ENCODE measurements around the gene TRPV4. TPM values are rescaled to one million over a fixed set of nuclear protein-coding genes. Genes with fewer than 3 reads are reported as not detected.

TRPV4 gene
- total and polyA plus RNA-seq, 2 experiments from 2014 or later: 0.66 to 1.1 TPM

DNA sequence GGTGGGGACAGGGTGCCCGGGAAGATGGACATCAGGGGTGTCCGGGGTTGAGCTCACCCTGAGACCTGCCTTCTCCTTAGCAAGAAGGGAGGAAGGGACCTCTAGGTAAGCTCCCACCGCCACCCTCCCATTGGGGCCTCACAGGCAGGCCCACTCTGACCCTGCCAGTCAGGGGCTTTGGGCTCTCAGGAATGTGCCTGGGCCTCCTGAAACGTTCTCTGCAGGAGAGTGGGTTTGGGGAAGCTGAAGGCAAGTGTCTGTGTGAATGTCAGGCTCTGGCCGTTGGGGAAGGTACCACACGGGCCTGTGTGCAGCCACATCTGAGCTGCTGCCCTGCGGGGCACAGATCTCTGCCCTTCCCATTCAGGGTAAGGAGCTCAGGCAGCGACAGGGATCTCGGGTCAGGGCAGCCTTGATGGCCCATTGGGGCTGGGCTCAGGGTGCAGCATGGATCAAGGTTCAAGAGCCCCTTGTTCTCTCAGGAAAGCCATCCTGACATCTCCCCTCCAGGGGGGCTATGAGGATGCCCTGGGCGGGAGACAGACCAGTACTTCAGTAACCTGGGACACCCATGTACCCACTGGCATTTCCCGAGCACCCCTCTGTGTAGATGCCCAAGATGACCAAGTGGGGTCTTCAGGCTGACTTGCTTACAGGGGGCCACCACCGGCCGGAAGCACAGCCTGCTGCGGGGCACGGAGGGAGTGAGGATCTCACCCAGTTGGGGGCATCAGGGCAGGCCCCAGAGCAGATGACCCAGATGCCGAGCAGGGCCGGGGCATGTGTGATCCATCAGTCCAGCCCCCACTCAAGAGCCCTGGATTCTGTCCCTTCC lies 89.9 kb downstream of the TRPV4 start:
- H3K4me3 ChIP-seq: no peak overlapping the region
- no peaks in the 10 kb centered on the region for H3K27me3 ChIP-seq (ENCODE audit: insufficient read depth)
- no peak for DNase-seq (ENCODE audit: low spot score)
- H3K4me1 Mint-ChIP-seq: peaks cover 13% of the 10 kb centered on the region; the same call in 2 of the 3 replicates
- H3K4me1 ChIP-seq (ENCODE audit: insufficient read depth): no peaks in the 10 kb centered on the region; the same call in 1 of the 2 replicates
- H3K27ac ChIP-seq (ENCODE audit: low read depth): no peak overlapping the region
- no peaks in the 10 kb centered on the region for H3K9me2 ChIP-seq (ENCODE audit: insufficient read depth)
- H2AFZ ChIP-seq: no peak overlapping the region
- no peak; the same call in 2 of the 3 replicates for ATAC-seq
- H3K79me2 ChIP-seq (replicated peaks; ENCODE audit: insufficient read depth): no peaks in the 10 kb centered on the region
- H3K36me3 Mint-ChIP-seq (ENCODE audit: low read depth): no peaks in the 10 kb centered on the region
- H3K27me3 Mint-ChIP-seq (ENCODE audit: insufficient read depth, low read depth, poor library complexity): peaks cover 9% of the 10 kb centered on the region
- no peaks in the 10 kb centered on the region for H3F3A ChIP-seq (replicated peaks; ENCODE audit: low read depth)
- H4K20me1 ChIP-seq (replicated peaks; ENCODE audit: insufficient read depth): no peaks in the 10 kb centered on the region
- H3K36me3 ChIP-seq (ENCODE audit: insufficient read depth): no peaks in the 10 kb centered on the region
- H3K9me3 Mint-ChIP-seq: no peaks in the 10 kb centered on the region; the same call in 2 of the 3 replicates
- H3K27ac Mint-ChIP-seq: no peak overlapping the region
- H3K4me3 Mint-ChIP-seq: no peak overlapping the region
- no peak overlapping the region for H3K4me2 ChIP-seq
- TF ChIP-seq, protein P1, sequence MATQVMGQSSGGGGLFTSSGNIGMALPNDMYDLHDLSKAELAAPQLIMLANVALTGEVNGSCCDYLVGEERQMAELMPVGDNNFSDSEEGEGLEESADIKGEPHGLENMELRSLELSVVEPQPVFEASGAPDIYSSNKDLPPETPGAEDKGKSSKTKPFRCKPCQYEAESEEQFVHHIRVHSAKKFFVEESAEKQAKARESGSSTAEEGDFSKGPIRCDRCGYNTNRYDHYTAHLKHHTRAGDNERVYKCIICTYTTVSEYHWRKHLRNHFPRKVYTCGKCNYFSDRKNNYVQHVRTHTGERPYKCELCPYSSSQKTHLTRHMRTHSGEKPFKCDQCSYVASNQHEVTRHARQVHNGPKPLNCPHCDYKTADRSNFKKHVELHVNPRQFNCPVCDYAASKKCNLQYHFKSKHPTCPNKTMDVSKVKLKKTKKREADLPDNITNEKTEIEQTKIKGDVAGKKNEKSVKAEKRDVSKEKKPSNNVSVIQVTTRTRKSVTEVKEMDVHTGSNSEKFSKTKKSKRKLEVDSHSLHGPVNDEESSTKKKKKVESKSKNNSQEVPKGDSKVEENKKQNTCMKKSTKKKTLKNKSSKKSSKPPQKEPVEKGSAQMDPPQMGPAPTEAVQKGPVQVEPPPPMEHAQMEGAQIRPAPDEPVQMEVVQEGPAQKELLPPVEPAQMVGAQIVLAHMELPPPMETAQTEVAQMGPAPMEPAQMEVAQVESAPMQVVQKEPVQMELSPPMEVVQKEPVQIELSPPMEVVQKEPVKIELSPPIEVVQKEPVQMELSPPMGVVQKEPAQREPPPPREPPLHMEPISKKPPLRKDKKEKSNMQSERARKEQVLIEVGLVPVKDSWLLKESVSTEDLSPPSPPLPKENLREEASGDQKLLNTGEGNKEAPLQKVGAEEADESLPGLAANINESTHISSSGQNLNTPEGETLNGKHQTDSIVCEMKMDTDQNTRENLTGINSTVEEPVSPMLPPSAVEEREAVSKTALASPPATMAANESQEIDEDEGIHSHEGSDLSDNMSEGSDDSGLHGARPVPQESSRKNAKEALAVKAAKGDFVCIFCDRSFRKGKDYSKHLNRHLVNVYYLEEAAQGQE (IDR thresholded peaks at IDR 0.05; ENCODE audit: unreplicated experiment): no peak
- TF ChIP-seq NANOG (IDR thresholded peaks at IDR 0.05; ENCODE audit: borderline replicate concordance): no peak

DNA sequence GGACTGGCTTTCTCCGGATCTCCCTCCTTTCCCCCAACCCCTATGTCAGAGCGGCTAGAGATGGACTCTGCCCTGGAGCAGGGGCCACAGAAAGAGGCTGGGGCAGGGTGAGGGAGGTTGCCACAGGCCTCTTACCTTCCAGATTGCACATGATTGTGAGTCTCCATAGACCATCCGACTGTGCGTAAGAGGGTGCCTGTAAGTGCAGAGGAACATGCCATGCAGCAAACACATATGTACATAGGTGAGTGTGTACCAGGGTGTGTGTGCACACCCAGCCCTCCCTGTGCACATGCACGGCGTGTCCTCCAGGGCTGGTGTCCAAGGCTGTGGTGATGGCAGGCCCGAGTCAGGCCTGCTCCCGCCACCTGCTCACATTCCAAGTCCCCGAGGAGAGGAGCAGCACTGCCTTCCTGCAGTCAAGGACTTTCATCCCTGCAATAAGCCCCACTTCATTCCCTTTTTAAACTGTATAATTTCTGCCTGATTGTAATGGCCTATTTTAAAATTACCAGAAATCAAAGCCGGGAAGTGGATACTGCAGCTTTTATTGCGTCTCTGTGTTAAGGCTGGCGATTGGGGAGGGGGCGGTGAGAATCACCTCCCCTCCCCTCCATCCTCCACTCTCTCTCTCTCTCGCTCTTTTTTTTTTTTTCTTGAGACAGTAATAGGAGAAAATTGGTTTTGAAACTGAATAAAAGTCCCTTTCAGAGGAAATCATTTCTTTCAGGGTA lies 91.1 kb downstream of the TRPV4 start:
- DNase-seq (ENCODE audit: low spot score) (no peak), ATAC-seq (no peak)
- Histone ChIP-seq H3K36me3 (ENCODE audit: insufficient read depth) (no peaks in the 10 kb centered on the region), H3K4me1 (ENCODE audit: insufficient read depth) (peaks cover 8% of the 10 kb centered on the region; the same call in 1 of the 2 replicates), H3K4me3 (no peak overlapping the region), H2AFZ (no peak overlapping the region), H3K79me2 (replicated peaks; ENCODE audit: insufficient read depth) (no peaks in the 10 kb centered on the region), H4K20me1 (replicated peaks; ENCODE audit: insufficient read depth) (no peaks in the 10 kb centered on the region; the same call in 1 of the 2 replicates), H3K27me3 (ENCODE audit: insufficient read depth) (no peaks in the 10 kb centered on the region), H3F3A (replicated peaks; ENCODE audit: low read depth) (no peaks in the 10 kb centered on the region), H3K27ac (ENCODE audit: low read depth) (no peak overlapping the region), H3K9me2 (ENCODE audit: insufficient read depth) (no peaks in the 10 kb centered on the region), H3K4me2 (no peak overlapping the region)
- Mint-ChIP-seq H3K27ac (no peak overlapping the region), H3K4me1 (peaks cover 24% of the 10 kb centered on the region), H3K27me3 (ENCODE audit: insufficient read depth, low read depth, poor library complexity) (peaks cover 17% of the 10 kb centered on the region), H3K36me3 (ENCODE audit: low read depth) (no peaks in the 10 kb centered on the region), H3K4me3 (no peak overlapping the region), H3K9me3 (no peaks in the 10 kb centered on the region; the same call in 2 of the 3 replicates)
- no peak for TF ChIP-seq ZNF114 (CRISPR knock-in tag; IDR thresholded peaks at IDR 0.05)
- TF ChIP-seq, protein P2, sequence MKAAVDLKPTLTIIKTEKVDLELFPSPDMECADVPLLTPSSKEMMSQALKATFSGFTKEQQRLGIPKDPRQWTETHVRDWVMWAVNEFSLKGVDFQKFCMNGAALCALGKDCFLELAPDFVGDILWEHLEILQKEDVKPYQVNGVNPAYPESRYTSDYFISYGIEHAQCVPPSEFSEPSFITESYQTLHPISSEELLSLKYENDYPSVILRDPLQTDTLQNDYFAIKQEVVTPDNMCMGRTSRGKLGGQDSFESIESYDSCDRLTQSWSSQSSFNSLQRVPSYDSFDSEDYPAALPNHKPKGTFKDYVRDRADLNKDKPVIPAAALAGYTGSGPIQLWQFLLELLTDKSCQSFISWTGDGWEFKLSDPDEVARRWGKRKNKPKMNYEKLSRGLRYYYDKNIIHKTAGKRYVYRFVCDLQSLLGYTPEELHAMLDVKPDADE (IDR thresholded peaks at IDR 0.05): no peak
- TF ChIP-seq ZNF331 (CRISPR knock-in tag; IDR thresholded peaks at IDR 0.05; ENCODE audit: low read depth): no peak
- TF ChIP-seq, protein P3, sequence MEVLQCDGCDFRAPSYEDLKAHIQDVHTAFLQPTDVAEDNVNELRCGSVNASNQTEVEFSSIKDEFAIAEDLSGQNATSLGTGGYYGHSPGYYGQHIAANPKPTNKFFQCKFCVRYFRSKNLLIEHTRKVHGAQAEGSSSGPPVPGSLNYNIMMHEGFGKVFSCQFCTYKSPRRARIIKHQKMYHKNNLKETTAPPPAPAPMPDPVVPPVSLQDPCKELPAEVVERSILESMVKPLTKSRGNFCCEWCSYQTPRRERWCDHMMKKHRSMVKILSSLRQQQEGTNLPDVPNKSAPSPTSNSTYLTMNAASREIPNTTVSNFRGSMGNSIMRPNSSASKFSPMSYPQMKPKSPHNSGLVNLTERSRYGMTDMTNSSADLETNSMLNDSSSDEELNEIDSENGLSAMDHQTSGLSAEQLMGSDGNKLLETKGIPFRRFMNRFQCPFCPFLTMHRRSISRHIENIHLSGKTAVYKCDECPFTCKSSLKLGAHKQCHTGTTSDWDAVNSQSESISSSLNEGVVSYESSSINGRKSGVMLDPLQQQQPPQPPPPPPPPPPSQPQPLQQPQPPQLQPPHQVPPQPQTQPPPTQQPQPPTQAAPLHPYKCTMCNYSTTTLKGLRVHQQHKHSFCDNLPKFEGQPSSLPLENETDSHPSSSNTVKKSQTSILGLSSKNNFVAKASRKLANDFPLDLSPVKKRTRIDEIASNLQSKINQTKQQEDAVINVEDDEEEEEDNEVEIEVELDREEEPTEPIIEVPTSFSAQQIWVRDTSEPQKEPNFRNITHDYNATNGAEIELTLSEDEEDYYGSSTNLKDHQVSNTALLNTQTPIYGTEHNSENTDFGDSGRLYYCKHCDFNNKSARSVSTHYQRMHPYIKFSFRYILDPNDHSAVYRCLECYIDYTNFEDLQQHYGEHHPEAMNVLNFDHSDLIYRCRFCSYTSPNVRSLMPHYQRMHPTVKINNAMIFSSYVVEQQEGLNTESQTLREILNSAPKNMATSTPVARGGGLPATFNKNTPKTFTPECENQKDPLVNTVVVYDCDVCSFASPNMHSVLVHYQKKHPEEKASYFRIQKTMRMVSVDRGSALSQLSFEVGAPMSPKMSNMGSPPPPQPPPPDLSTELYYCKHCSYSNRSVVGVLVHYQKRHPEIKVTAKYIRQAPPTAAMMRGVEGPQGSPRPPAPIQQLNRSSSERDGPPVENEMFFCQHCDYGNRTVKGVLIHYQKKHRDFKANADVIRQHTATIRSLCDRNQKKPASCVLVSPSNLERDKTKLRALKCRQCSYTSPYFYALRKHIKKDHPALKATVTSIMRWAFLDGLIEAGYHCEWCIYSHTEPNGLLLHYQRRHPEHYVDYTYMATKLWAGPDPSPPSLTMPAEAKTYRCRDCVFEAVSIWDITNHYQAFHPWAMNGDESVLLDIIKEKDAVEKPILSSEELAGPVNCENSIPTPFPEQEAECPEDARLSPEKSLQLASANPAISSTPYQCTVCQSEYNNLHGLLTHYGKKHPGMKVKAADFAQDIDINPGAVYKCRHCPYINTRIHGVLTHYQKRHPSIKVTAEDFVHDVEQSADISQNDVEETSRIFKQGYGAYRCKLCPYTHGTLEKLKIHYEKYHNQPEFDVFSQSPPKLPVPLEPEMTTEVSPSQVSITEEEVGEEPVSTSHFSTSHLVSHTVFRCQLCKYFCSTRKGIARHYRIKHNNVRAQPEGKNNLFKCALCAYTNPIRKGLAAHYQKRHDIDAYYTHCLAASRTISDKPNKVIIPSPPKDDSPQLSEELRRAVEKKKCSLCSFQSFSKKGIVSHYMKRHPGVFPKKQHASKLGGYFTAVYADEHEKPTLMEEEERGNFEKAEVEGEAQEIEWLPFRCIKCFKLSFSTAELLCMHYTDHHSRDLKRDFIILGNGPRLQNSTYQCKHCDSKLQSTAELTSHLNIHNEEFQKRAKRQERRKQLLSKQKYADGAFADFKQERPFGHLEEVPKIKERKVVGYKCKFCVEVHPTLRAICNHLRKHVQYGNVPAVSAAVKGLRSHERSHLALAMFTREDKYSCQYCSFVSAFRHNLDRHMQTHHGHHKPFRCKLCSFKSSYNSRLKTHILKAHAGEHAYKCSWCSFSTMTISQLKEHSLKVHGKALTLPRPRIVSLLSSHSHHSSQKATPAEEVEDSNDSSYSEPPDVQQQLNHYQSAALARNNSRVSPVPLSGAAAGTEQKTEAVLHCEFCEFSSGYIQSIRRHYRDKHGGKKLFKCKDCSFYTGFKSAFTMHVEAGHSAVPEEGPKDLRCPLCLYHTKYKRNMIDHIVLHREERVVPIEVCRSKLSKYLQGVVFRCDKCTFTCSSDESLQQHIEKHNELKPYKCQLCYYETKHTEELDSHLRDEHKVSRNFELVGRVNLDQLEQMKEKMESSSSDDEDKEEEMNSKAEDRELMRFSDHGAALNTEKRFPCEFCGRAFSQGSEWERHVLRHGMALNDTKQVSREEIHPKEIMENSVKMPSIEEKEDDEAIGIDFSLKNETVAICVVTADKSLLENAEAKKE (CRISPR knock-in tag; IDR thresholded peaks at IDR 0.05): no peak
- TF ChIP-seq NANOG (IDR thresholded peaks at IDR 0.05; ENCODE audit: borderline replicate concordance): no peak
- no peak for TF ChIP-seq POLR2AphosphoS5 (IDR thresholded peaks at IDR 0.05; ENCODE audit: low read depth)
- TF ChIP-seq JUNB (IDR thresholded peaks at IDR 0.05; ENCODE audit: unreplicated experiment): no peak

All from GM23338 (cell line).